AG04450 (cell line): ENCODE data around the gene THAP7. TPM values are rescaled to one million over a fixed set of nuclear protein-coding genes. Genes with fewer than 3 reads are reported as not detected.

ENCODE experiments used
- CTCF ChIA-PET: fragments of 300-600, 350-600 bp; formaldehyde crosslinking; extraction: SDS; loops from one replicate; lab custom pipeline; 2022; ENCODE audit warnings: antibody characterized with exemption, inconsistent platforms; lab: Charles Lee
- POLR2A ChIA-PET: fragments of 350-600 bp; formaldehyde crosslinking; extraction: SDS; loops from one replicate; lab custom pipeline; 2021; ENCODE audit warnings: antibody characterized with exemption, inconsistent platforms; lab: Yijun Ruan, JAX
- DNase-seq: peaks from one replicate; pipeline ENCODE4 v3.0.0-alpha.2; 2011; ENCODE audit warnings: low read depth, low spot score
- H3K27ac ChIP-seq: one replicate; pipeline ENCODE4 v1.5.1; 2012; ENCODE audit warnings: low read depth, low read length, control low read depth
- H3K27me3 ChIP-seq: one replicate; pipeline ENCODE4 v1.6.0; 2012; ENCODE audit warnings: low read length; ENCODE audit not compliant: control insufficient read depth, insufficient read depth
- H3K4me3 ChIP-seq: 2 replicates; pipeline ENCODE4 v1.5.1; 2011; ENCODE audit warnings: mild to moderate bottlenecking, low read depth, low read length, control low read depth
- H3K9me3 ChIP-seq: 2 replicates; pipeline ENCODE4 v1.5.1; 2012; ENCODE audit warnings: low read length; ENCODE audit not compliant: control insufficient read depth, insufficient read depth
- CTCF ChIP-seq: IDR thresholded peaks from 2 replicates; pipeline ENCODE4 v1.5.1; 2011; ENCODE audit warnings: low read depth, low read length, control low read depth, inconsistent platforms
- polyA plus RNA-seq: library from polyadenylated mRNA; depleted of rRNA; stranded (reverse); fragments of >200 nt; gene quantifications from 2 replicates; pipeline ENCODE4 v1.2.3, GENCODE V29; 2011

The THAP7 gene
- polyA plus RNA-seq, 1 experiment: 12.5 TPM

- Histone ChIP-seq H3K9me3 (no peaks in the 10 kb centered on the region; the same call in 1 of the 2 replicates), H3K27me3 (no peaks in the 10 kb centered on the region), H3K4me3 (no peak overlapping the region), H3K27ac (no peak overlapping the region)
- CTCF ChIA-PET: interaction anchor here (0.6 kb wide), 1 partner anchor 186 kb away, joined by 3 read pairs; no protein-coding TSS in a partner anchor
- TF ChIP-seq CTCF: no peak
- DNase-seq: no peak
- POLR2A ChIA-PET: no interaction called here
Observed at GRCh38 chr22:20992056-20992442, 9.9 kb downstream of the THAP7 start.

- DNase-seq: no peak
- Histone ChIP-seq H3K27me3 (no peaks in the 10 kb centered on the region), H3K9me3 (no peaks in the 10 kb centered on the region; the same call in 1 of the 2 replicates), H3K4me3 (no peak overlapping the region), H3K27ac (no peak overlapping the region)
- ChIA-PET CTCF (interaction anchor here (0.6 to 1.5 kb wide), 2 partner anchors 30 to 185 kb away, joined by 3 read pairs; no protein-coding TSS in a partner anchor), POLR2A (interaction anchor here (1.3 kb wide), 1 partner anchor 10 kb away, joined by 4 read pairs; the partner anchor contains the start of gene LZTR1)
- TF ChIP-seq CTCF: no peak
Observed at GRCh38 chr22:20991252-20992055, 10.5 kb downstream of the THAP7 start.

GRCh38 chr22:20990184-20991180 is 11.4 kb downstream of the THAP7 start:
- H3K9me3 ChIP-seq: no peaks in the 10 kb centered on the region; the same call in 1 of the 2 replicates
- no peak overlapping the region for H3K27ac ChIP-seq
- DNase-seq: no peak
- ChIA-PET POLR2A (interaction anchor here (1.3 kb wide), 1 partner anchor 9 kb away, joined by 4 read pairs; the partner anchor contains the start of gene LZTR1), CTCF (interaction anchor here (1.5 kb wide), 1 partner anchor 29 kb away, joined by 3 read pairs; no protein-coding TSS in a partner anchor)
- H3K4me3 ChIP-seq: no peak overlapping the region
- no peaks in the 10 kb centered on the region for H3K27me3 ChIP-seq
- TF ChIP-seq CTCF: no peak

- Histone ChIP-seq H3K27me3 (no peaks in the 10 kb centered on the region), H3K9me3 (no peaks in the 10 kb centered on the region; the same call in 1 of the 2 replicates), H3K27ac (no peak overlapping the region), H3K4me3 (no peak overlapping the region)
- POLR2A ChIA-PET: interaction anchor here (1.3 kb wide), 1 partner anchor 8 kb away, joined by 4 read pairs; the partner anchor contains the start of gene LZTR1
- TF ChIP-seq CTCF: no peak
- no peak for DNase-seq
- CTCF ChIA-PET: interaction anchor here (1.5 kb wide), 1 partner anchor 28 kb away, joined by 3 read pairs; no protein-coding TSS in a partner anchor
Observed at GRCh38 chr22:20989323-20990138, 12.4 kb downstream of the THAP7 start.
